ENCODE measurements around the gene ZNHIT2. TPM values are rescaled to one million over a fixed set of nuclear protein-coding genes. Genes with fewer than 3 reads are reported as not detected.

Gene ZNHIT2
- total RNA-seq, 3 donors from 2014 or later, result 5.1 to 8.3 (median 6.0) TPM

DNA sequence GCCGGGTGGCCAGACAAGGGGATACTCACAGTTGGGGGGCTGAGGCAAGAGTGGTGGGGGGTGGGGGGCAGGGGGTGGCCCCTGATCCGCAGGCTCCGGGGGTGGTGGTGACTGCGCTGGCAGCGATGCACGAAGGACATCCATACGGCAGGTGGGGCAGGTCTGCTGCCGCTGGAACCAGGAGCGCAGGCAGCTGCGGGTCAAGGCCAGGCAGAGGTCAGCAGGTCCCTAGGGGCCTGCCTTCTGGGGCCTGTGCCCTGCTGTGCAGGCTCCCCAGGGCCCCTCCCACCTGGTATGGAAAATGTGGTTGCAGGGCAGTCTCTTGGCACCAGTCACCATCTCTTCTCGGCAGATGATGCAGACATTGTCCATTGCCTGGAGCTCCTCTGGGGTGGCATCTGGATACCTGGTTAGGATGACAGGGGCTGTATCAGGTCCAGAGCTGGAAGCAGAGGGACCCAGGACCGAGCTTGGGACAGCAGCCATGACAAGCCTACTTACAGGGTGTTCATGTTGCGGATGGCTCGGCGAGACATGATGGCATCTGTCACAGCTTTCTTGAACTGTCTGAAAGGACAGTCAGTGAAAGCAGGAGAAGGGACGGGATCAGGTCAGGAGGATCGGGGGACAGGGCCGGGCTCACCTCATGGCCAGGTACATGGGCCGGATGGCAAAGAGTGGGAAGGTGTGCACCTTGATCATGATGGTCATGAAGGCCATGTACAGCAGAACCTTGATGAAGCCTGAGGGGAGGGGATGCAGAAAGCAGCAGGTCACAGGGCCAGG, 13.3 kb upstream of the ZNHIT2 start:
- H3K4me1 ChIP-seq (ENCODE audit: low read depth), result peaks cover 19% of the 10 kb centered on the region
- H3K9me3 ChIP-seq, result no peaks in the 10 kb centered on the region
- peaks cover 31% of the 10 kb centered on the region for H3K36me3 ChIP-seq (ENCODE audit: low read depth)
- TF ChIP-seq, protein P1, sequence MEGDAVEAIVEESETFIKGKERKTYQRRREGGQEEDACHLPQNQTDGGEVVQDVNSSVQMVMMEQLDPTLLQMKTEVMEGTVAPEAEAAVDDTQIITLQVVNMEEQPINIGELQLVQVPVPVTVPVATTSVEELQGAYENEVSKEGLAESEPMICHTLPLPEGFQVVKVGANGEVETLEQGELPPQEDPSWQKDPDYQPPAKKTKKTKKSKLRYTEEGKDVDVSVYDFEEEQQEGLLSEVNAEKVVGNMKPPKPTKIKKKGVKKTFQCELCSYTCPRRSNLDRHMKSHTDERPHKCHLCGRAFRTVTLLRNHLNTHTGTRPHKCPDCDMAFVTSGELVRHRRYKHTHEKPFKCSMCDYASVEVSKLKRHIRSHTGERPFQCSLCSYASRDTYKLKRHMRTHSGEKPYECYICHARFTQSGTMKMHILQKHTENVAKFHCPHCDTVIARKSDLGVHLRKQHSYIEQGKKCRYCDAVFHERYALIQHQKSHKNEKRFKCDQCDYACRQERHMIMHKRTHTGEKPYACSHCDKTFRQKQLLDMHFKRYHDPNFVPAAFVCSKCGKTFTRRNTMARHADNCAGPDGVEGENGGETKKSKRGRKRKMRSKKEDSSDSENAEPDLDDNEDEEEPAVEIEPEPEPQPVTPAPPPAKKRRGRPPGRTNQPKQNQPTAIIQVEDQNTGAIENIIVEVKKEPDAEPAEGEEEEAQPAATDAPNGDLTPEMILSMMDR (IDR thresholded peaks at IDR 0.05), result no peak
- no peak for ATAC-seq
- intact Hi-C loops (cut with DNase I, micrococcal nuclease), result no loop called here
- H3K4me3 ChIP-seq, result no peak overlapping the region
- DNase-seq, result peak in 1 of 3 donors; percentile 25

DNA sequence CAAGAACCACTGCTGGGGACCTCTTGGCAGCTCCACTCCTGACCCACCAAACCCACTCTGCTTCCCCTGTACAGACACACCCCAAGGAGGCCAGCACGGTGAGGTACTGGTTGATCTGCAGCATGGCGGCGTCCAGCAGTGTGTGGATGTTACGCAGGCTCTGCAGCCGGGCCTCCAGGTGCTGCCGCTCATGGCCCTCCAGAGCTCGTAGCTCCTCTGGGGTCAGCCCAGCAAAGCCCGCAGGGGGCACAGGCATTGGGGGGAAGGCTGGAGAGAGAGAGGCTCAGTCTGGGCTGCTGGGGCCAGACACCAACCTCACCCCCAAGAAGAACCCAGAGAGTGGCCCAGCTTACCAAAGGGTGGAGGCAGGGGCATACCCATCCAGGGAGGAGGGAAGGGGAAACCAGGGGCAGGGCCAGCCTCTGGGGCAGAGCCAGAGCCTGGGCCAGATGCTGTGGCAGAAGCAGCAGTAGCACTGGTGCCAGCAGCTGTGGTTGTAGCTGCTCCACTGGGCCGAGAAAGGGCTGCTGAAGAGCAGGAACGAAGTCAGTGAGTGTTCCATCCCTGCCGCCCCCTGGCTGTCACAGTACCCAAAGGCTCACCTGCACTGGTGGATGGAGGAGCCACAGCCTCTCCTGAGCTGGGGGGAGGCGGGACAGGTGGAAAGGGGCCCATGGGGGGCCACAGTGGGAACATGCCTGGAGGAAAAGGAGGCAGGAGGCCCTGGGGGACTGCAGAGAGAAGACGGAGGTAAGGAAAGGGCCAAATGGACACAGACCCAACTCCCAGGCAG, 12.3 kb upstream of the ZNHIT2 start:
- no peak overlapping the region for H3K4me3 ChIP-seq
- ATAC-seq (no peak), DNase-seq (peak in 1 of 3 donors; percentile 25)
- H3K9me3 ChIP-seq, result no peaks in the 10 kb centered on the region
- peaks cover 13% of the 10 kb centered on the region for H3K4me1 ChIP-seq (ENCODE audit: low read depth)
- peaks cover 31% of the 10 kb centered on the region for H3K36me3 ChIP-seq (ENCODE audit: low read depth)
- intact Hi-C loops (cut with DNase I, micrococcal nuclease), result no loop called here
- TF ChIP-seq, protein P1 (IDR thresholded peaks at IDR 0.05), result no peak

DNA sequence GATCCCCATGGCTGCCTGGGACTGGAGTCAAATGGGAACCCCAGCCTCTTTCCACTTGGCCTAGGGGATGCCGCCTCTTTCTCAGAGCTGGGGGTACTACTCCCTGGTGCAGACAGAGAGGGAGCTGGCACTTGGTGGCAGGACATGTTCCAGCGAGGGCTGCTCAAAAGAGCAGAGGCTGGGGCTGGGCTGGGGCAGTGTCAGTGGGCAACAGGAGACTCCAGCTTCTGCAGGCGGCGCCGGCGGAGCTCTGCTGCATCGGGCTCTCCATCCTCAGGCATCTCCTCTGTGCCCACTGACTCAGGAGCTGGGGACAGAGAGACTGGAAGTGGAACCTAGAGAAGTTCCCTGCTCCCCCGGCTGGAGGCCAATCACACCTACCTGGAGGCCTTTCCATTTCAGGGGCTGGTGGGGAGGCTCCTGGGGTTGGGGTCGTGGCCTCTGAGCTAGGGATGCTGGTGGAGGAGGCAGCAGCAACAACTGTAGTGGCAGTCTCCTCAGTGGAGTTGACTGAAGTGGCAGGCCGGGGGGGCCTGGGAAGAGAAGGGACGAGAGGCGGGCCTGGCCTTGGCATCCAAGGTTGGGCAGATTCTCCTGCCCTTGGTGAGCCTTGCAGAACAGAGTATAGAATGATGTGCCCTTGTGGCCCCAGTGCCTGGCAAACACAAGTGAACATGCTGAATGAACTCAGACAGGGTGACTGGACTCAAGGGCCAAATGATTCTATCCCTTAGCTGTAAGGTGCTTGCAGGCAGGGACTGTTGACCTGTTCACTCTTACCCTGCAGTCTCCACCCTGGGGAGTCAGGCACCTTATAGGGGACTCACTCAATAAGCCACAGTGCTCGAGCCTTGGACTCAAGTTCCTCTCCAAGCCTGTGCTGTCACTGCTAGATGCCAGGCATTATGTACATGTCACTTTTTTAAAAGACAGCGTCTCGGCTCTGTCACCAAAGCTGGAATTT, 11.0 kb upstream of the ZNHIT2 start:
- H3K9me3 ChIP-seq, result no peaks in the 10 kb centered on the region
- no peak for ATAC-seq
- TF ChIP-seq, protein P1 (IDR thresholded peaks at IDR 0.05), result no peak
- H3K4me1 ChIP-seq (ENCODE audit: low read depth), result peaks cover 16% of the 10 kb centered on the region
- peaks cover 31% of the 10 kb centered on the region for H3K36me3 ChIP-seq (ENCODE audit: low read depth)
- H3K4me3 ChIP-seq, result no peak overlapping the region
- intact Hi-C loops (cut with DNase I, micrococcal nuclease), result no loop called here
- peak in 1 of 3 donors; percentile 18 for DNase-seq

DNA sequence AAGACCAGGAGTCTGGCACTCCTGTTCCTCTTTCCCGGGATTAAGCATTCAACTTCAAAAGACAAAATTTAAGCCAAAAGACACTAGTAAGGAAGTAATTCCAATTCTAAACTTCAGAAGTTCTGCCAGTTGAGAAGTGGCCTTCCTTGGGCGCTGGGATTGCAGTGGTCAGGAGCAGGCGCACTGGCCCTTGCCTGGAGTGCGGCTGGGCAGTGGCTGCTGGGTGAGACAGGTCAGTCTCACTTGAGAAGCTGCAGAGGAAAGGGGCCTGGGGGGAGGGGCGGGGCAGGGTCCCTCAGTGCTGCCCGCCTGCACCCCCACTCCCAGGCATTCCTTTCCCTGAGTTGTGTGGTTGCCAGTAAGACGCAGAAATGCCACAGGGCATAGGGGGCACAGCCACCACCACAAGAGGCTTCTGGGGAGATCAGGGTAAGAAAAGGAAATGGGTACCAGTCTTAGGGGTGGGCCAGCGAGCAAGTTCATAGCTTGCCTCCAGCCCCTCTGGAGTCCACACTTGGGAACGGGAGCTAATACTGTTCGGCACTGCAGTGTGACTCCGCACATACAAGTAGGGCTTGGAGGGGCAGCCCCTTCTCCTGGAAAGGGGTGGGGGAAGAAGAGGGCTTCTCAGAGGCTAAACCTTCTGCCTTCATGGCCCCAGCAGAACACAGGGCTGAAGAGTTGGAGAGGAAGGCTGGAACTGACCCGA, 10.1 kb upstream of the ZNHIT2 start:
- peaks cover 31% of the 10 kb centered on the region for H3K36me3 ChIP-seq (ENCODE audit: low read depth)
- no peaks in the 10 kb centered on the region for H3K9me3 ChIP-seq
- H3K4me1 ChIP-seq (ENCODE audit: low read depth), result peaks cover 15% of the 10 kb centered on the region
- TF ChIP-seq, protein P1 (IDR thresholded peaks at IDR 0.05), result no peak
- intact Hi-C loops (cut with DNase I, micrococcal nuclease), result no loop called here
- DNase-seq, result peak in 1 of 3 donors; percentile 16
- no peak overlapping the region for H3K4me3 ChIP-seq
- no peak for ATAC-seq

Measured in mucosa of descending colon (tissue), 3 donors.